Measurements from ENCODE around the gene C10orf62. TPM values are rescaled to one million over a fixed set of nuclear protein-coding genes. Genes with fewer than 3 reads are reported as not detected.

C10orf62 gene
- total RNA-seq, 6 experiments from 2014 or later, result 1.2 to 4.1 (median 2.2) TPM; not detected in 1

GRCh38 chr10:97629289-97629688, 39.8 kb downstream of the C10orf62 start:
- Histone ChIP-seq H3K4me3 (no peak overlapping the region), H3K9me3 (no peaks in the 10 kb centered on the region), H3K4me1 (no peaks in the 10 kb centered on the region), H3K27ac (no peak overlapping the region), H3K27me3 (no peaks in the 10 kb centered on the region), H3K36me3 (no peaks in the 10 kb centered on the region)
- DNase-seq, result no peak
- no peak for ATAC-seq
- intact Hi-C loops (cut with DNase I), result no loop called here
- WGBS (ENCODE audit: insufficient coverage, low coverage, low lambda C conversion rate, missing lambda C conversion rate), result 93% methylated on average over 3 of the region's 5 CpGs
- no peak for TF ChIP-seq CTCF (IDR thresholded peaks at IDR 0.05)
- no peak for TF ChIP-seq POLR2A (IDR thresholded peaks at IDR 0.05)

- TF ChIP-seq POLR2A (IDR thresholded peaks at IDR 0.05) (no peak), CTCF (IDR thresholded peaks at IDR 0.05) (no peak)
- intact Hi-C loops (cut with DNase I), result no loop called here
- no peaks in the 10 kb centered on the region for H3K27me3 ChIP-seq
Observed at GRCh38 chr10:97631098-97631497, 41.6 kb downstream of the C10orf62 start.

GRCh38 chr10:97632949-97633884, 43.7 kb downstream of the C10orf62 start, which contains the start of gene MORN4:
TSS of gene MORN4 (minus strand) at chr10:97633500. CDS start at chr10:97619653, 13,847 bp downstream.
- TF ChIP-seq CTCF (IDR thresholded peaks at IDR 0.05) (no peak), POLR2A (IDR thresholded peaks at IDR 0.05) (no peak)
- peak; percentile 98 to 100 (median 100) for ATAC-seq
- H3K4me3 ChIP-seq, result peak within 1 kb of the TSS; percentile 66 to 71 (median 67)
- WGBS (ENCODE audit: insufficient coverage, low coverage, low lambda C conversion rate, missing lambda C conversion rate), result under 1% methylated on average over 47 of the region's 62 CpGs
- H3K27me3 ChIP-seq, result no peaks in the 10 kb centered on the region
- H3K27ac ChIP-seq, result no peak within 1 kb of the TSS
- DNase-seq, result peak; percentile 92 to 95 (median 92)
- no peaks in the 10 kb centered on the region for H3K36me3 ChIP-seq
- no peaks in the 10 kb centered on the region for H3K9me3 ChIP-seq
- intact Hi-C loops (cut with DNase I), result no loop called here
- no peaks in the 10 kb centered on the region for H3K4me1 ChIP-seq

More at GRCh38 chr10:97631098-97631497, 41.6 kb downstream of the C10orf62 start:
- no peak for ATAC-seq
- Histone ChIP-seq H3K27ac (no peak overlapping the region), H3K4me1 (no peaks in the 10 kb centered on the region), H3K9me3 (no peaks in the 10 kb centered on the region), H3K4me3 (no peak overlapping the region), H3K36me3 (no peaks in the 10 kb centered on the region)
- no peak for DNase-seq

- ATAC-seq, result peak in 2 of 4 donors; percentile 7 to 8
- Histone ChIP-seq H3K36me3 (no peaks in the 10 kb centered on the region), H3K27ac (no peak overlapping the region), H3K4me1 (no peaks in the 10 kb centered on the region), H3K4me3 (peak overlapping the region; percentile 66 to 71 (median 67)), H3K9me3 (no peaks in the 10 kb centered on the region), H3K27me3 (no peaks in the 10 kb centered on the region)
- 70% methylated on average over 8 of the region's 8 CpGs for WGBS (ENCODE audit: insufficient coverage, low coverage, low lambda C conversion rate, missing lambda C conversion rate)
- intact Hi-C loops (cut with DNase I), result no loop called here
- TF ChIP-seq CTCF (IDR thresholded peaks at IDR 0.05), result peak in 1 of 4 donors; percentile 10
- no peak for TF ChIP-seq POLR2A (IDR thresholded peaks at IDR 0.05)
- DNase-seq, result no peak
Observed at GRCh38 chr10:97633921-97634320, 44.4 kb downstream of the C10orf62 start.

Measured in right lobe of liver (tissue), 6 donors.